Activated CD4-positive, alpha-beta T cell treated with anti-CD3 and anti-CD28 coated beads, Interleukin-2, amount 10 ng/mL, durations not matched to agents 24 days and 14 days (primary cell): ENCODE results near the gene PCNT. TPM values are rescaled to one million over a fixed set of nuclear protein-coding genes. Genes with fewer than 3 reads are reported as not detected.

Experiments used
- DNase-seq: peaks from one replicate; pipeline ENCODE4 v3.0.0; 2022
- H3K27ac Mint-ChIP-seq: one replicate; pipeline ENCODE4 v1.8.0; 2022; ENCODE audit warnings: mild to moderate bottlenecking, mixed read lengths
- H3K27me3 Mint-ChIP-seq: one replicate; pipeline ENCODE4 v1.8.0; 2022; ENCODE audit warnings: mixed read lengths
- H3K36me3 Mint-ChIP-seq: one replicate; pipeline ENCODE4 v1.8.0; 2022; ENCODE audit warnings: low read depth, mild to moderate bottlenecking, mixed read lengths
- H3K4me1 Mint-ChIP-seq: one replicate; pipeline ENCODE4 v1.8.0; 2021; ENCODE audit warnings: mixed read lengths
- H3K4me3 Mint-ChIP-seq: one replicate; pipeline ENCODE4 v1.8.0; 2022; ENCODE audit warnings: mild to moderate bottlenecking, moderate library complexity, mixed read lengths
- H3K9me3 Mint-ChIP-seq: one replicate; pipeline ENCODE4 v1.8.0; 2021; ENCODE audit warnings: mixed read lengths
- intact Hi-C: fragments of 100-400 bp; cut with micrococcal nuclease; formaldehyde crosslinking; loops from one replicate; pipeline ENCODE4 v1.15.1; 2023
- total RNA-seq: library from RNA; stranded (reverse); gene quantifications from 2 replicates; pipeline ENCODE4 v1.2.3, GENCODE V29; 2022

The PCNT gene
- total RNA-seq, 1 donor from 2014 or later = 52.0 TPM

DNA sequence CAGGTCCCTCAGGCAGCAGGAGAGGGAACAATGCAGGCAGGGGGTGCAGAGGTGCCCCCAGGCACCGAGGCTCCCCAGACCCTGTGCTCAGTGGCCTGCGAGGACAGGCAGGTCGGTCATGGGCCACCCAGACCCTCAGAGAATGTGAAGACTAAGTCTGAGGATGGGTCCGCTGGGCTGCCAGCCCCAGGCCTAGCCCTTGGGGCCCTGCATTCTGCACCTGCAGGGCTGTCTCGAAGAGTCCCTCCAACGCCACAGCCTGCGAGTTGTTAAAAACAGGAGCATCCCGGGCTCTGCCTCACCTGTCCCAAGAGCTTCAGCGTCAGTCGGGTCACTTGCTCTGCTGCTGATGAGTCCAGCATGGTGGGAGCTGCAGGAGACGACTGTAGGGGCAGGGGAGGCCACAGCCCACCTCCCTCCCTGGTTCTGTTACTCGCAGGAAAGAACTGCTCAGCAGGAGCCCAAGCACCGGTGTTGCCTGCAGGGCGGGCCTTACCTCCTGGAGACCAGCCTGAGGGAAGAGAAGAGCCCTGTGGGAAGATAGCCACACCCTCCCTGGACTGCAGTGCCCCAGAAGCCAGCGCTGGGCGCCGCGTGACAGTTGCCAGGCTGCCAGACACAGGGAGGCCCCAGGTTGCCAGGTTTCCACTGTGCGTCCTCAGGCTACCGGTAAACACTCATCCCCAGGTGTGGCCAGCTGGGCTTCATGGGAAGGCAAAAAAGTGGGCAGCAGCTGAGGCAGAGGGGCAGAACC, 6.1 kb upstream of the PCNT start:
- H3K27me3 Mint-ChIP-seq = no peaks in the 10 kb centered on the region
- H3K4me1 Mint-ChIP-seq = peaks cover 19% of the 10 kb centered on the region
- DNase-seq = no peak
- H3K27ac Mint-ChIP-seq = no peak overlapping the region
- H3K4me3 Mint-ChIP-seq = no peak overlapping the region
- intact Hi-C loops = no loop called here
- peaks cover under 1% of the 10 kb centered on the region for H3K9me3 Mint-ChIP-seq
- H3K36me3 Mint-ChIP-seq = peaks cover 28% of the 10 kb centered on the region

DNA sequence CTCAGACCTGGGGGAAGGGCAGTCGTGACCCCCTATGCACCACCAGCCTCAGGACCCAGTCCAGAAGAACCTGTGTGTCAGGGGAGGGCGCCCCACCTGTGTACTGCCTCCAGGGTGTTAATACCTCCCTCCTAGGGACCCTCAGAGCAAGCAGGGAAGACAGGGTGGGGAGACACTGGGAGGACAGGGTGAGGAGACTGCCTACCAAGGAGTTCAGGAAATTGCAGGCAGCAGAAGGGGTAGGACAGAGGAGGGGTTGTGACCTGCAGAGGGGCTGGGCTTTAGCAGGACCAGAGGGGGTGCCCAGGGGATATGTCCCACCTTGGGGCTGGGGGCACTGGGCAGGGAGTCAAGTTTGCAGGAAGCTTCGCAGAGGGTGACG, 5.5 kb upstream of the PCNT start:
- Mint-ChIP-seq H3K36me3 (peaks cover 27% of the 10 kb centered on the region), H3K27ac (no peak overlapping the region), H3K4me3 (no peak overlapping the region), H3K4me1 (peaks cover 19% of the 10 kb centered on the region), H3K27me3 (no peaks in the 10 kb centered on the region), H3K9me3 (no peaks in the 10 kb centered on the region)
- intact Hi-C loops = no loop called here
- DNase-seq = no peak

DNA sequence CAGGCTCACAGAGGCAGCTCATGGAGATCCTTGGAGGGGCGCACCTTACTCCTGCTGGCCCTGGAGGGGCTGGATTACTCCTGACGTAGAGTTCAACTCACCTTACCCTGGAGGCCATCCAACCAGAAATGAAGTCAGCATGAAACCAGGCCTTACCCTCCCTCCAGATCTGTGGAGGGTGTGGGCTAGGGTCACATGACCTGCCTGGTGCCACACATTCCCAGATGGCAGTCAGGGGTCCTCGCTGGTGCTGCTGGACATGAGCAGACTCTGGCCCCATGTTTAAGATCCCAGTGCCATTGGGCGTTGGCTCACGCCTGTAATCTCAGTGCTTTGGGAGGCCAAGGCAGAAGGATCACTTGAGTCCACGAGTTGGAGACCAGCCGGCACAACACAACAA, 4.8 kb upstream of the PCNT start:
- Mint-ChIP-seq H3K36me3 (peaks cover 27% of the 10 kb centered on the region), H3K27ac (no peak overlapping the region), H3K4me1 (peaks cover 19% of the 10 kb centered on the region), H3K4me3 (no peak overlapping the region), H3K9me3 (no peaks in the 10 kb centered on the region), H3K27me3 (no peaks in the 10 kb centered on the region)
- no peak for DNase-seq
- intact Hi-C loops = no loop called here

DNA sequence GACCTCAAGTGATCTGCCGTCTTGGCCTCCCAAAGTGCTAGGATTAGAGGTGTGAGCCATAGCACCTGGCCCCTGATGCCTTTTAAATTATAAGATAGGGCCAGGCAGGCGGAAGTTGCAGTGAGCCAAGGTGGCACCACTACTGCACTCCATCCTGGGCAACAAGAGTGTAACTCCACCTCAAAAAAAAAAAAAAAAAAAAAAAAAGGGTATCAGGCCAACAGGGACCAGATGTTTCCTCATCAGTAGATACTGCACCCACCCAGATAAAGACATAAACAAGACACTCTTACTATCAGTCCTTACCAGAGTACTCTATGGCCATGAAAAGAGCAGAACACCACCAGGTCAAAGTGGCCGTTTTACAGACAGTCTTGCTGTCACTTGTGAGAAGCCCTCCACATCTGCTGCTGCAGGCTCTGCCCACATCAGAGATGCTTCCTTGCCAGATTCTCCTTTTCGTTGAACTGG, 3.6 kb upstream of the PCNT start:
- Mint-ChIP-seq H3K4me3 (peak overlapping the region; percentile 63), H3K36me3 (peaks cover 22% of the 10 kb centered on the region), H3K27me3 (no peaks in the 10 kb centered on the region), H3K4me1 (peaks cover 20% of the 10 kb centered on the region), H3K9me3 (no peaks in the 10 kb centered on the region), H3K27ac (peak overlapping the region; percentile 60)
- no peak for DNase-seq
- intact Hi-C loops = loop anchor here (5.0 kb wide), 3 partner anchors 47 to 503 kb away; no protein-coding TSS in a partner anchor

DNA sequence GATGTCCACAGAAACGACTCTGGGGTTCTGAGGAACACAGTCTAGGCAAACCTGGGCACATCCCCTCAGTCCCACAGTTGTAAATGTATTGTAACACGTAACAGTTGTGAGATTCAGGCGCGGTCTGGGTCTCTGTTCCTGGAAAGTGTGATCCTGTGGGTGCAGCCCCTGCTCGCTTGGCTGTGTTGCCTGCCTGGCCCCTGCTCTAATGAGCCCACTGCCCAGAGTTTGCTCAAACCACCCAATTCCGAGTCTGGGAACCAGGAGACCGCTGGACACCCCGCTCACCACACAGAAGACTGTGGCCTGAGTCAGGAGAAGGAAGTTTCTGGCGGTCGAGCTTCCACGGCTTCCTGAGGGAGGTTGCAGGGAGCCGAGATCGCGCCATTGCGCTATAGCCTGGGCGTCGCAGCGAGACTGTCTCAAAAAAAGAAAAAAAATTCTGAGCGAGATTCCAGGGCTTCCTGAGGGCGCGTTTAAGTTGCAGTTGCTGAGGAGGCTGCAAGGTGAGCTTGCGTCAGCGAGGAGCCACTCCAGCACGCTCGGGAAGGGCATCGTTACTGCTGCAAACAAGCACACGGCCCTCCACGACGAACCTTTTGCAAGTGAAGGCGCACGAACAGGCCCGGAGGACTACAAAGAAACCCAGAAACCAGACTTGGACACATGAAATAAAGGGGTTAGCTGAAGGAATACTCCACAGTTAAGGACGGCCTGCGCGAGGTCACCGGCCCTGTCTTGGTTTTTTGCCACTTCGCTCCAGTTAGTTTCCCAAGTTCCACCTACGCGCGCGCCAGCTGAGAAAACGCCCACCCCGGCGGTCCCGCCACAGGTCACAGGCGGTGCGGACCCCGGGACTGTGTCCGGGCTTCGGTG, 1.4 kb upstream of the PCNT start:
- Mint-ChIP-seq H3K36me3 (peaks cover 32% of the 10 kb centered on the region), H3K9me3 (no peaks in the 10 kb centered on the region), H3K27ac (peak overlapping the region; percentile 99), H3K4me1 (peaks cover 32% of the 10 kb centered on the region), H3K4me3 (peak overlapping the region; percentile 97), H3K27me3 (no peaks in the 10 kb centered on the region)
- intact Hi-C loops = loop anchor here (2.0 to 5.0 kb wide), 4 partner anchors 36 to 505 kb away; partner anchors contain the start of gene YBEY
- peak; percentile 76 for DNase-seq

DNA sequence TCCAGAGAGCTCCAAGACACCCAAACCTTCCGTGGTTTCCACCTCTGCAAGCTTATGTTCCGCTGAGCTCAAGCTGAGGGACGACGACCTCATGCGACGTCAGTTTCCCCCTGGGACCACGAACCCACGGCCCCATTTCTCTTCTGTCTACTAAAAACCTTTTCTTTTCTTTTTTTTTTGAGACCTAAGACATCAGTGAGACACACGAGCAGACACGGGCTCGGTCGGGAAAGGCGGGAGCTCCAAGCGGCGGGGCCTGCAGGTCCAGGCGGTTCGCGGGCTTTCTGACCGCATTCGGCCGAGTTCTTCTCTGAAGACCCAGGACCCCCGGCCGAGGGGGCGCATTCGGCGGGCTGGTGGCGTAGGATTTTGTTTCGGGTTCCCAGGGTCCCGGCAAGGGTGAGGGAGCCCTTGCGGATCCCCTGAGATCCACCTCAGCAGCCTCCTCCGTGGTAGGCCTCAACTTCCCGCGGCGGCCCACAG, 688 bp upstream of the PCNT start:
- Mint-ChIP-seq H3K4me3 (peak overlapping the region; percentile 97), H3K27ac (peak overlapping the region; percentile 99), H3K9me3 (no peaks in the 10 kb centered on the region), H3K27me3 (no peaks in the 10 kb centered on the region), H3K4me1 (peaks cover 32% of the 10 kb centered on the region), H3K36me3 (peaks cover 35% of the 10 kb centered on the region)
- intact Hi-C loops = loop anchor here (2.0 to 5.0 kb wide), 4 partner anchors 36 to 506 kb away; partner anchors contain the start of gene YBEY
- DNase-seq = no peak

DNA sequence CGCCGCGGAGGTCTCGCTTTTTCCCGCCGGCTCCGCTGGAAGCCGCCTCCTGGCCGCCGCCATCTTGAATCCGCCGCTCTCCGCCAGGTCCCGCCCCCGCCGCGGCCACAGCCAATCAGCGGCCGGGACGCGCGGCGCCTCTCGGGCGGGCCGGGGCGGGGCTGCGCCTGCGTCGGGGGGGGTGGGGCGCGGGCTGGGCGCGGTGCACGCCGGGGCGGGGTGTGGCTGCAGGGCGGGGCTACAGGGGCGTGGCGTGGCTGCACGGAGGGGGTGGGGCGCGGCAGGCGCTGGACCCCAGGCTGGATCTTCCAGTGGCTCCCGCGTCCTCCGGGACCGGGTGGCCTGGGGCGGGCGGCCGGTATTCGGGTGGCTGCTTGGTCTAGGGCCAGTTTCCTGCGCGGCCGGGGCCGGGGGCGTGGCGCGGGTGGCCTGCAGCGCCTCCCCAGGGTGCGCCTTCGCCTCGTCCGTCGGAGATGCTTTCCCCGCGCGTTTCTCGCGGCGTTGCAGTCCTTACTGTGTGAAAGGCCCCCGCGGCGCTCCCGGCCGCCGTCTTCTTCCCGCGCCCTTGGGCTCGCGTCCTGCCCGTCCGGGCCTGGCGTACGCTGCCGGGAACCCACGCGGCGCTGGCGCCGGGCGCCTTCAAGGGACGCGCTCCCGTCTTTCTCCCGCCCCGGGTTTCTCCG, 575 bp downstream of the PCNT start:
- Mint-ChIP-seq H3K9me3 (no peaks in the 10 kb centered on the region), H3K4me1 (peaks cover 35% of the 10 kb centered on the region), H3K27me3 (no peaks in the 10 kb centered on the region), H3K36me3 (peaks cover 43% of the 10 kb centered on the region), H3K27ac (peak overlapping the region; percentile 86), H3K4me3 (peak overlapping the region; percentile 97)
- intact Hi-C loops = loop anchor here (1.0 to 5.0 kb wide), 5 partner anchors 43 to 507 kb away; partner anchors contain the start of genes DIP2A and LSS
- peak; percentile 96 for DNase-seq

DNA sequence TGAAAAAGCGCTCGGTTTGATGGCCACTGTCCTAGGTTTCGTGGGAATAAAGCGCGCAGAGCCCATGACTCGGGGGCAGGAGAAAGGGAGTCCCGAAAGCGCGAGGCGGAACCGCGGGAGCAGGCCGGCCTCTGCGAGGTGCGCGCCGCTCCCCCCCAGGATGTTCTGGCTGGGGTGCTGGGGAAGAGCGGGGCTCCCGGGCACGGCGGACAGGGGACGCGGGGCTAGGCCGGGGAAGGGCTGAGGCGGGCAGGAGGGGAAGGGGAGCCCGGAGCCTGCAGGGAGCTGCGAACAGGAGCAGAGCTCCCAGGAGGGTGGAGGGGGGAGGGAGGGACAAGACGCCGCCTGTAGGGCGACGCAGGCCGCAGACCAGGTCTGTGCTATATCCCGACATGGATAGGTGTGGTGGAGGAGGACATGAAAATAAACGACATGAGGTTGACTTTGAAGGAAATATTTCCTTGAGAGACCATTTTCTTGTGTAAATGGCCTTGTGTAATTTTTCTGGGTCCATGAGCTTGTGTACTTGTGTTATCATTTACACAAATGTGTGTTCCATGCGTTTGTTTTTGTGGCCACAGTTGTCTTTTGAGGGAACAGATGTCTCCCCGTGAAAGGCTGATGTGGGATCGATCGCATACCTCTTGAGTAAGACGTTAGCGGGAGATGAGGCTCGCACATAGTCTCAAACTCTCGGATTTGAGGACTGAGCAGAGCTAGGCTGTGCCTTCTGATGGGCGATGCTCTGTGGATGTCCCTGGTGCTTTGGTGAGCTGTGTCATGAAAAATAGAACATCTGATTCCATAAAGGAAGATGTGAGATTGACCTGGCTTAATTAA, 1.3 kb downstream of the PCNT start:
- no peaks in the 10 kb centered on the region for H3K27me3 Mint-ChIP-seq
- DNase-seq = peak; percentile 85
- peak overlapping the region; percentile 97 for H3K4me3 Mint-ChIP-seq
- H3K9me3 Mint-ChIP-seq = no peaks in the 10 kb centered on the region
- peaks cover 46% of the 10 kb centered on the region for H3K36me3 Mint-ChIP-seq
- H3K4me1 Mint-ChIP-seq = peaks cover 35% of the 10 kb centered on the region
- intact Hi-C loops = loop anchor here (2.0 kb wide), 1 partner anchor 134 kb away; the partner anchor contains the start of gene DIP2A
- H3K27ac Mint-ChIP-seq = peak overlapping the region; percentile 86

DNA sequence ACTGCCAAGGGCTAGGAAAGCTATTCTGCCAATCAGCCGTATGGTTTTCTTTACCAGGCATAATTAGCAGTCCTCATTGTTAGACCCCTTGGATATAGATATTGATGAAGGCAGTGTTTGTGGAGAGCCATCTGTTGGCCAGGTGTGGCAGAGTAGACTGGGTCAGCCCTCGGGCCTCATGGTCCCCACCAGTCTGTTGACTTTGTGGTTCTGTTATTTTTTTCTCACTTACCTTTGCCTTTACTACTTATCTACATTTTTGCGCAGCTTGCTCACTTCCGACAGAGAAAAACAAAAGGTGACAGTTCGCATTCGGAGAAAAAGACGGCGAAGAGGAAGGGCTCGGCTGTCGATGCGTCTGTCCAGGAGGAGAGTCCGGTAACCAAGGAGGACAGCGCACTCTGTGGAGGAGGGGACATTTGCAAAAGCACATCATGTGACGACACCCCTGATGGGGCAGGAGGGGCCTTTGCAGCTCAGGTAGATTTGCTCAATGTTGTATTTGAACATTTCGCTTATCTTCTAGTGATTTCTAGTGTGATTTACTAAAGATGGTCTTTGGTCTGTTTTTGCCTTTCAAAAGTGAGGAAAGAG, 2.3 kb downstream of the PCNT start:
- no peaks in the 10 kb centered on the region for H3K9me3 Mint-ChIP-seq
- intact Hi-C loops = no loop called here
- H3K36me3 Mint-ChIP-seq = peaks cover 46% of the 10 kb centered on the region
- peak overlapping the region; percentile 97 for H3K4me3 Mint-ChIP-seq
- H3K27me3 Mint-ChIP-seq = no peaks in the 10 kb centered on the region
- no peak for DNase-seq
- H3K4me1 Mint-ChIP-seq = peaks cover 30% of the 10 kb centered on the region
- H3K27ac Mint-ChIP-seq = no peak overlapping the region

DNA sequence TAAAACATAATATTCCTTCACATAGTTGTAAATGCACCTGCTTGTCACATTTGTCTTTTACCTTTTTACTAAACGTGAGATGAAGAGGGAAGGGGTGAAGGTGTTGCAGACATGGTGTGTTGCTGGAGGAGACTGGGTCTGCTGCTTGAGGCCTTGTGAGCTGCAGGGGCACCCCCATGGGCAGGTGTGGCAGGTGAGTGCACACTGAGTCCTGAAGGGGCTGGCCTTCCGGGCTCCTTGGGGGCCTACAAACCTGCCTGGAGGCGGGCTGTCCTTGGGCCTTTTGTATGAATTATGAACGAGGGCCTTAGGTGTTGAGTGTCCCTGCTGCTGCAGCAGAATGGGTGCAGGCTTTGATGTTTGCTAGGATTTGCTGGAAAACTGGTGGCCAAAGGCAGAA, 3.8 kb downstream of the PCNT start:
- H3K9me3 Mint-ChIP-seq = no peaks in the 10 kb centered on the region
- H3K4me1 Mint-ChIP-seq = peaks cover 20% of the 10 kb centered on the region
- intact Hi-C loops = no loop called here
- H3K36me3 Mint-ChIP-seq = peaks cover 43% of the 10 kb centered on the region
- H3K4me3 Mint-ChIP-seq = no peak overlapping the region
- H3K27ac Mint-ChIP-seq = no peak overlapping the region
- no peaks in the 10 kb centered on the region for H3K27me3 Mint-ChIP-seq
- no peak for DNase-seq

DNA sequence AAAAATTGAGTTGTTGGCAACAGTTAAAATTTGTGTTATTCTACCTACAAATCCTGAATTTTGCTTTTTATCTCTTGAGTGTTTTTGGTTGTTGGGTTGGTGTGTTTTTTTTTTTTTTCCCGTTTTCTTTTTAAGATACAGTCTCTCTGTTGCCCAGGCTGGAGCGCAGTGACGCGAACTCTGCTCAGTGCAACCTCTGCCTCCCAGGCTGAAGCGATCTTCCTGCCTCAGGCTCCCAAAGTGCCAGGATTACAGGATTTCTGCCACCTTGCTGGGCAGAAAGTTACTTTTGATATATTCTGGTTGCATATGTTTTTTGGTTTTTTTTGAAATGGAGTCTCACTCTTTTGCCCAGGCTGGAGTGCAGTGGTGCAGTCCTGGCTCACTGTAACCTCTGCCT, 4.2 kb downstream of the PCNT start:
- Mint-ChIP-seq H3K36me3 (peaks cover 41% of the 10 kb centered on the region), H3K4me3 (no peak overlapping the region), H3K27ac (no peak overlapping the region), H3K4me1 (peaks cover 20% of the 10 kb centered on the region), H3K9me3 (no peaks in the 10 kb centered on the region), H3K27me3 (no peaks in the 10 kb centered on the region)
- intact Hi-C loops = no loop called here
- no peak for DNase-seq

DNA sequence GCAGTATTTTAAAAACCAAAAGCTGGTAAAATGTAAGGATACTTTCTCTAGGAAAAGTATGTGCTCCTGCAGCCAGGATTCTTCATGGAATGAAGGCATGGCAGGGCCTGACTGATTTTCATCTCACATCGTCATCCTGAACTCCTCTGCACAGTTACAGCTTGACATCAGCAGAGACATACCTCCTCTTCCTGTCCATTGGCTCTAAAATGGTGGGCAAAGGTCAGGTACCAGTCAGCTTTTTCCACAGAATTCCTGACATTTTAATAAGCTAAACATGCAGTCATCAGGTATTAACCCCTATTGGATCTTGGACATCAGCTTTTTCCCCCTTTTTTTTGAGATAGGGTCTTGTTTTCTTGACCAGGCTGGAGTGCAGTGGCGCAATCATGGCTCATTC, 5.8 kb downstream of the PCNT start:
- H3K4me1 Mint-ChIP-seq = peaks cover 20% of the 10 kb centered on the region
- no peaks in the 10 kb centered on the region for H3K9me3 Mint-ChIP-seq
- no peak for DNase-seq
- intact Hi-C loops = no loop called here
- no peak overlapping the region for H3K4me3 Mint-ChIP-seq
- H3K27me3 Mint-ChIP-seq = no peaks in the 10 kb centered on the region
- no peak overlapping the region for H3K27ac Mint-ChIP-seq
- H3K36me3 Mint-ChIP-seq = peaks cover 39% of the 10 kb centered on the region
